GM23248 (cell line): ENCODE data around the gene AIRE. TPM values are rescaled to one million over a fixed set of nuclear protein-coding genes. Genes with fewer than 3 reads are reported as not detected.
"Not testable (repeated sequence)": the region's sequence is repeated elsewhere in the genome, so short reads cannot be mapped to it uniquely, and the experiment has no call there.

Experiments
- DNase-seq: peaks from one replicate; pipeline ENCODE4 v3.0.0-alpha.2; 2015
- H2AFZ ChIP-seq: fragments of 200-600 bp; sonication (generic); 2 replicates; pipeline ENCODE4 v1.6.1; 2016; ENCODE audit warnings: antibody characterized with exemption
- H3F3A ChIP-seq: fragments of 200-600 bp; sonication (generic); 2 replicates; pipeline ENCODE4 v1.6.1; 2016; ENCODE audit warnings: mild to moderate bottlenecking, antibody characterized with exemption, mixed run types; ENCODE audit not compliant: insufficient read depth
- H3K27ac ChIP-seq: fragments of 200-600 bp; sonication (generic); 2 replicates; pipeline ENCODE4 v1.5.1; 2016; ENCODE audit warnings: mild to moderate bottlenecking
- H3K27me3 ChIP-seq: fragments of 200-600 bp; sonication (generic); replicated peaks from 2 replicates; pipeline ENCODE4 v1.6.1; 2016; ENCODE audit warnings: mild to moderate bottlenecking; ENCODE audit not compliant: insufficient read depth
- H3K36me3 ChIP-seq: fragments of 200-600 bp; sonication (generic); 2 replicates; pipeline ENCODE4 v1.6.1; 2016; ENCODE audit warnings: low read depth, mild to moderate bottlenecking
- H3K4me1 ChIP-seq: fragments of 200-600 bp; sonication (generic); 2 replicates; pipeline ENCODE4 v1.6.1; 2016; ENCODE audit warnings: mild to moderate bottlenecking; ENCODE audit not compliant: insufficient read depth
- H3K4me2 ChIP-seq: fragments of 200-600 bp; sonication (generic); one replicate; pipeline ENCODE4 v1.6.1; 2016; ENCODE audit warnings: mild to moderate bottlenecking; ENCODE audit not compliant: unreplicated experiment
- H3K4me3 ChIP-seq: fragments of 200-600 bp; sonication (generic); 2 replicates; pipeline ENCODE4 v1.5.1; 2016; ENCODE audit warnings: mild to moderate bottlenecking
- H3K79me2 ChIP-seq: fragments of 200-600 bp; sonication (generic); 2 replicates; pipeline ENCODE4 v1.6.1; 2016; ENCODE audit warnings: mild to moderate bottlenecking; ENCODE audit not compliant: insufficient read depth
- H3K9ac ChIP-seq: fragments of 200-600 bp; sonication (generic); 2 replicates; pipeline ENCODE4 v1.6.1; 2016; ENCODE audit warnings: mild to moderate bottlenecking
- H3K9me2 ChIP-seq: fragments of 200-600 bp; sonication (generic); 2 replicates; pipeline ENCODE4 v1.6.1; 2016; ENCODE audit warnings: mixed run types, mild to moderate bottlenecking, moderate library complexity; ENCODE audit not compliant: insufficient read depth
- H3K9me3 ChIP-seq: fragments of 200-600 bp; sonication (generic); one replicate; pipeline ENCODE4 v1.6.1; 2017; ENCODE audit warnings: low read depth
- H4K20me1 ChIP-seq: fragments of 200-600 bp; sonication (generic); 2 replicates; pipeline ENCODE4 v1.6.0; 2016; ENCODE audit not compliant: insufficient read depth
- EZH2 ChIP-seq: fragments of 200-600 bp; sonication (generic); IDR thresholded peaks from 2 replicates; pipeline ENCODE4 v1.6.1; 2018; ENCODE audit warnings: antibody characterized with exemption, mild to moderate bottlenecking; ENCODE audit not compliant: insufficient read depth, poor library complexity, severe bottlenecking
- EZH2phosphoT487 ChIP-seq: fragments of 200-600 bp; sonication (generic); IDR thresholded peaks from 2 replicates; pipeline ENCODE4 v1.6.1; 2018; ENCODE audit warnings: antibody characterized with exemption, moderate library complexity, mild to moderate bottlenecking, low read depth; ENCODE audit not compliant: insufficient read depth
- WGBS, 2 experiments: methylation state at CpG; one replicate each; pipeline ENCODE4 v1.1.6; 2015 to 2017; ENCODE audit warnings: low lambda C conversion rate in 2 of 2, low coverage in 1 of 2; ENCODE audit errors: missing lambda C conversion rate in 2 of 2; 5-methylcytosine and 5-hydroxymethylcytosine counted together
- in situ Hi-C: fragments of 300-500 bp; cut with MboI; formaldehyde crosslinking; loops from 2 replicates; pipeline ENCODE4 v1.15.0; 2020
- polyA plus RNA-seq: library from polyadenylated mRNA; unstranded; fragments of >200 nt; fragmentation: Nextera tagmentation; extraction: Ambion mirVana; gene quantifications from 2 replicates; pipeline ENCODE4 v1.2.1, GENCODE V29; 2016
- total RNA-seq: library from RNA; depleted of rRNA; stranded (reverse); fragments of >200 nt; shearing (Covaris generic); gene quantifications from 2 replicates; pipeline ENCODE4 v1.2.3, GENCODE V29; 2014

AIRE gene
- total and polyA plus RNA-seq, 2 experiments from 2014 or later, result not detected

DNA sequence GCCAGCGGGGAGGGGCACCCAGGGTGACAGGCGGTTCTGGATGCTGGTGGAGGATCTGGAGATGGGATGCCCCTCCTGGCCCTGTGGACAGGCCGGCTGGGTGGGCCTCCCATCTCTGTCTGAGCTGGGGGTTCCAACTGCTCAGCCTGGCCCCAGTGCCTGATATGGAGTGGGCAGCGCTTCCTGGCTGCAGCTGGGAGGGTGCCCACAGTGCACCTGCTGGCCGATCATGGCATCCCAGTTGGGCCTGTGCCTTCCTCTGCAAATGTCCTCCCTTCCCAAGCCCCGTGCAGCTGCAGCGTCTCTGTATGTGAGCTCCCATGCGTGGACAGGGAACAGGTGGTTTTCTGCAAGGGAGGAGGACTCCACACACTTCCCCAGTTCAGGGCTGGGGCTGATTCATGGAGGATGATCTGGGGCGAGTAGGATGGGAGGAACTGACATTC lies 16.3 kb downstream of the AIRE start:
- H3K9me3 ChIP-seq, result no peaks in the 10 kb centered on the region
- H3K9ac ChIP-seq, result no peak overlapping the region
- H3K27me3 ChIP-seq, result no peaks in the 10 kb centered on the region
- H3K9me2 ChIP-seq, result no peaks in the 10 kb centered on the region
- no peak overlapping the region for H3K27ac ChIP-seq
- WGBS, 2 experiments, result 87 to 89% methylated on average over 9 of the region's 9 CpGs
- in situ Hi-C loops, result no loop called here
- H3K4me1 ChIP-seq, result peaks cover 12% of the 10 kb centered on the region
- peaks cover 5% of the 10 kb centered on the region; the same call in 1 of the 2 replicates for H3F3A ChIP-seq
- TF ChIP-seq EZH2 (no peak), EZH2phosphoT487 (no peak)
- no peaks in the 10 kb centered on the region for H4K20me1 ChIP-seq
- H3K36me3 ChIP-seq, result no peaks in the 10 kb centered on the region
- no peak overlapping the region for H3K4me2 ChIP-seq
- H3K79me2 ChIP-seq, result peaks cover 66% of the 10 kb centered on the region
- no peak overlapping the region for H2AFZ ChIP-seq
- DNase-seq, result no peak
- H3K4me3 ChIP-seq, result no peak overlapping the region

DNA sequence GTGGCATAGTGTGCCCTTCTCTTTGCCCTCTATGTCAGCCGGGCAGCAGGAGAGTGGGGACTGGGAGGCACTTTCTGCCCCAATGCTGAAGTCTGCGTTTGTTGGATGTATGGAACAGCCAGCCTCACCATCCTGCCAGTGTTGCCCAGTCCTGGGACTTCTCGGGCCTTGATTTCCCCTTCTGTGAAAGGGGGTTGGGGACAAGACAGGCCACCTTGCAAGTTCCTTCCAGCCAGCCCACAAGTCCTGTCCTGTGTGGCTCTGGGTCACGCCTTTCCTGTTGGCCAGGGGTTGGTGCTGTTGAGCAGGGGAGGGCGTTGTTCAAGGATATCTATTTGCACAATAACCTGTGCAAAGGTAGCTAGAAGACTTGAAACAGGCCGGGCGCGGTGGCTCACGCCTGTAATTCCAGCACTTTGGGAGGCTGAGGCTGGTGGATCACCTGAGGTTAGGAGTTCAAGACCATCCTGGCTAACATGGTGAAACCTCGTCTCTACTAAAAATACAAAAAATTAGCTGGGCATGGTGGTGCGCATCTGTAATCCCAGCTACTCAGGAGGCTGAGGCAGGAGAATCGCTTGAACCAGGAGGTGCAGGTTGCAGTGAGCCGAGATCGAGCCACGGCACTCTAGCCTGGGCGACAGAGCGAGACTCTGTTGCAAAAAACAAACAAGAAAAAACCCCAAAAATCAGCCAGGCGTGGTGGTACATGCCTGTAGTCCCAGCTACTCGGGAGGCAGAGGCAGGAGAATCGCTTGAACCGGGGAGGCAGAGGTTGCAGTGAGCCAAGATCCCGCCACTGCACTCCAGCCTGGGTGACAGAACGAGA lies 17.1 kb downstream of the AIRE start:
- H2AFZ ChIP-seq, in situ Hi-C loops, H3K4me2 ChIP-seq, H3K9me3 ChIP-seq, H3K4me3 ChIP-seq, H4K20me1 ChIP-seq, DNase-seq, H3K9ac ChIP-seq, H3K36me3 ChIP-seq, H3K9me2 ChIP-seq, H3K27ac ChIP-seq, H3F3A ChIP-seq, H3K27me3 ChIP-seq: not testable (repeated sequence)
- Histone ChIP-seq H3K4me1 (peaks cover 12% of the 10 kb centered on the region), H3K79me2 (peaks cover 72% of the 10 kb centered on the region)
- 92 to 93% methylated on average over 22 to 23 of the region's 23 CpGs for WGBS, 2 experiments

DNA sequence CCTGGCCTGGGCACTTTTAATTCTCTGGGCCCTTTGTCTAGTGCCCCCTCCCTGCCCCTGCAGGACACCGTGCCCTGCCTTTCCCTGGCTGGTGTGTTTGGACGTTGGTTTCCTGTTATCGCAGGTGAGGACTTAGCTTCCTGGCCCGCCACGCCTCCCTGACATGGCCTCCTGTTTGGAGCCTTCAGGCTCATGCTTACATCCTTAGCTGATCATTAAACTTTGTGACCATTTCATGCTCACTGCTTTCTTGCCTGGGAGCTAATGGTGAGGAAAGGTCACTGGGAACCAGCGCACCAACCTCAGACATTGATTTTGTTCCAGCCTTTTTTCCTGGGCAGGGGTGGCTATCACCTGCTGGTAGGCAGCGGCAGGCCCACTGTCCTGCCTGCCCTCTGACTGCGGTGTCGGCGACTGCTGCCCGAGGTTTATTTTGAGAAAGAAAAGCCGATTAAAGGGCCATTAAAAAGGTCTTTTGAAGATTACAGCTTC lies 17.9 kb downstream of the AIRE start:
- H3K4me2 ChIP-seq, result no peak overlapping the region
- 74 to 77% methylated on average over 12 of the region's 12 CpGs for WGBS, 2 experiments
- H3K4me1 ChIP-seq, result peaks cover 12% of the 10 kb centered on the region
- H3K27ac ChIP-seq, result no peak overlapping the region
- no peak for TF ChIP-seq EZH2
- no peak for TF ChIP-seq EZH2phosphoT487
- no peak overlapping the region for H3K4me3 ChIP-seq
- H2AFZ ChIP-seq, result no peak overlapping the region
- H3K79me2 ChIP-seq, result peaks cover 78% of the 10 kb centered on the region
- no peaks in the 10 kb centered on the region for H3K9me3 ChIP-seq
- DNase-seq, result no peak
- H4K20me1 ChIP-seq, result no peaks in the 10 kb centered on the region
- no peaks in the 10 kb centered on the region for H3K36me3 ChIP-seq
- no peaks in the 10 kb centered on the region for H3K27me3 ChIP-seq
- no peak overlapping the region for H3K9ac ChIP-seq
- in situ Hi-C loops, result no loop called here
- H3F3A ChIP-seq, result 0 out of 2 replicates have a peak, but pooled peaks cover under 1% of the 10 kb centered on the region
- H3K9me2 ChIP-seq, result no peaks in the 10 kb centered on the region

DNA sequence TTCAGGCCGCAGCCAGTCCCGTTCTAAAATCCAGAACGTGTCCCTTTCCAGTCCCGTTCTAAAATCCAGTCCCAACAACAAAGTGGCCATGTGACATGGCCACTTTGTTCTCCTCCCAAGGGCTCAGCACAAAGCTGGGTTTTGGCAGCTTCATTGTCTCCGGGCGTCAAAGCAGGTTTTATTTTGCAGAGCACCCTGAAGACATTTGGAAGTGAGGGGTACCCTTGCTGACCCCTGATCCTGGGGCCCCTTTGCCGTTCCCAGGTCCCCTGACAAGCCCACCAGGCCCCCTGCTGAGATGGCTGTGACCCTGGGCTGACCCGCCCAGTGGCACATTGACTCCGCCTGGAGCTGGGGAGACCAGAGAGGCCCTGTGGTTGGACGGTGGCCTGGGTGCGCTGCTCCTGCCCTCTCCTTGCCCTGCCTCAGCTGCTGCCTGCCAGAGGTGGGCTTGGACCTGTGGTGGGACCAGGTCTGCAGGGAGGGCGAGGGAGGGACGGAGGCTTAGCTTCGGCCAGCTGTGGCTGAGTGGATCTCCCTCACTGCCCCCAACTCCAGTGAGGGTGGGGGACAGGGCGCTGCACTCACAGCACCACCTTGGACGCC lies 18.4 kb downstream of the AIRE start:
- no peak for DNase-seq
- no peak overlapping the region for H3K4me3 ChIP-seq
- H4K20me1 ChIP-seq, result no peaks in the 10 kb centered on the region
- in situ Hi-C loops, result no loop called here
- 65 to 70% methylated on average over 16 of the region's 16 CpGs for WGBS, 2 experiments
- TF ChIP-seq EZH2 (no peak), EZH2phosphoT487 (no peak)
- H3K27me3 ChIP-seq, result no peaks in the 10 kb centered on the region
- no peak overlapping the region for H2AFZ ChIP-seq
- no peak overlapping the region for H3K9ac ChIP-seq
- no peak overlapping the region for H3K4me2 ChIP-seq
- H3K36me3 ChIP-seq, result no peaks in the 10 kb centered on the region
- no peaks in the 10 kb centered on the region for H3K9me2 ChIP-seq
- no peaks in the 10 kb centered on the region for H3K9me3 ChIP-seq
- H3K4me1 ChIP-seq, result peaks cover 11% of the 10 kb centered on the region
- H3F3A ChIP-seq, result no peaks in the 10 kb centered on the region
- H3K79me2 ChIP-seq, result peaks cover 78% of the 10 kb centered on the region
- no peak overlapping the region for H3K27ac ChIP-seq
